Embryonic facial prominence (tissue), 1 donor: ENCODE results near the gene HS6ST1.

Experiments
- DNase-seq: peaks from one replicate; pipeline ENCODE4 v3.0.0-alpha.2; 2016; ENCODE audit errors: extremely low spot score

HS6ST1 gene

DNA sequence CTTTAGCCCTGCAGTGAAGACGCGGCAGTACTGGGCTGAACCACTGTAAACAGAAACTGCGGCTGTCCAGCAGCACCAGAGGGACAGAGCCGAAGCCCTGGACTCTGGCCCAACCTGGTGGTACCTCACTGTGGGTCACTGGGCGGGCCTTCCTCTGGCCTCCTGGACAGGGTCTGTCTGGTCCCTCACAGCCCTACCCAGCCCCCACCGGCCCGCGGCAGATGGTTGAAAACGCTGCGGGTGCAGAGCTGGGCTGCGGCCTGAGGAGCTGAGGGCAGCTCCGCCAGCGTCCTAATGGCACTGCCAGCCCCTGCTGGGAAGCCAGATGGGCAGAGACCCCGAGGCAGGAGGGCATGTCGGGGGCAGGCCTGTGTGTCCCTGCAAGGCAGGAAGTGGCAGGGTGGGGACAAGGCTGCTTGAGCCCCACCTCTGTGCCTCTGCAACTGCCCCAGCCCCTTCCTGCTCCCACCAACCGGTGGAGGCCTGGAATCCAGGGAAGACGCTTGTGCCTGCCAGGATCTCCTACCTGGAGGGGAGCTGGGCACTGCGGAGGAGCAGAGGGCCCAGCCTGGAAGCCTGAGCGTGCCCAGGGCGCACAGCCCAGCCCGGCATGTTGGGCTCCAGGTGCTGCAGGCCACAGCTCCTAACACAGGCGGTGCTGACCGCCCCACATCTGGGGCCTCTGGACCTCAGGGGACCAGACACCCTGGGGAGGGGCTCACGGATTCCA lies 36.3 kb downstream of the HS6ST1 start:
- no peak for DNase-seq

GRCh38 chr2:128281852-128282245 lies 36.8 kb downstream of the HS6ST1 start:
- no peak for DNase-seq

GRCh38 chr2:128280901-128281321 lies 37.8 kb downstream of the HS6ST1 start:
- DNase-seq, result no peak

DNA sequence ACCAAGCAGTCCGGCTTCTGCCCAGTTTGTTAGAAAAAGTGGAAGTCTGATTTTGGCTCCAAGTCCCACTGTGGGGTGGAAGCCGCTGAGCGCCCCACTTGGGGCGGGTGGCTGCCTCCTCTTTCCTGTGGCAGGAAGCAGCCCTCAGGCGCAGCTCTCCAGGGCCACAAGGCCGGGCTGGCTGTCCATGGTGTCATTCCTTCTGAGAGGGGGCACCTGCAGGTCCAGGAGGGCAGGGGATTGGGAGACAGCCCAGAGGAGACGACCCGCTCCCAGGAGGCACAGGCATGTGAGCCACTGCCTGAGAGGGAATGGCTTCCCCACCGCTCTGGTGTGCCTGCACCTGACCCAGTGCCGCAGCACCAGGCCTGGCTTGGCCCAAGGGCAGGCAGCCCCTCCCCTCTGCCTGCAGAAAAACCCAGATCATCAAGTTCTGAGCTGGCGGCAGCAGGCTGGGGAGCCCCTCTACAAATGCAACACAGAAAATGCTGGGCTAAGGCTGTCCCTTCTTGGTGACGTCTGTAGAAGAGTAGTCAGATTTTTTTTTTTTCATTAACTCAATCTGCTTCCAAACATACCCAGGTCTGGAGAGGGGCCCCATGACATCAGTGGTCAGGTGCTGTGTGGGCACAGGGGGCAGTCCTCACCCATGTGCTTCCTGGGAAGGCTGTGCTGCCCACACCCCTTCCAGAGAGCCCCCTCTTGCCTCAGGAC lies 38.4 kb downstream of the HS6ST1 start:
- no peak for DNase-seq

- no peak for DNase-seq
Measured at GRCh38 chr2:128279786-128280157, 38.9 kb downstream of the HS6ST1 start.

DNA sequence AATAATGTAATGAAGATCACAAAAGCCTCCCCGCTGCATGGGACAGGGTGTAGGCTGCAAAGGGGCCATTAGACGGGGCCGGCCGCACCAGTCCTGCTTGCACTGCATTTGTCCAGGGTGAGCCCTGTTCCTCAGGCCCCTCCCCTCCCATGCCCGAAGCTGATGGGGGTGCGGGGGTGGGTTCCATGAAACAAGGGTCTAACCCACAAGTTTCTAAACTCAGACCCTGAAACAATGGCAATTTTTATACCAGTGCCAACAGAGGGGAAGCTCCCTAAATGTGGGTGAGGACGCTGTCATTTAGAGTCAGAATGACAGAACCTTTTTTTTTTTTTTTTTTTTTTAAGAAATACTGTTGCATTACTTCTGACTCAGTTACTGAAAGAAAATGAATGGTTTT lies 39.7 kb downstream of the HS6ST1 start:
- no peak for DNase-seq

GRCh38 chr2:128277961-128278681 lies 40.5 kb downstream of the HS6ST1 start:
- no peak for DNase-seq

- no peak for DNase-seq
Measured at GRCh38 chr2:128276878-128277675, 41.6 kb downstream of the HS6ST1 start.

DNA sequence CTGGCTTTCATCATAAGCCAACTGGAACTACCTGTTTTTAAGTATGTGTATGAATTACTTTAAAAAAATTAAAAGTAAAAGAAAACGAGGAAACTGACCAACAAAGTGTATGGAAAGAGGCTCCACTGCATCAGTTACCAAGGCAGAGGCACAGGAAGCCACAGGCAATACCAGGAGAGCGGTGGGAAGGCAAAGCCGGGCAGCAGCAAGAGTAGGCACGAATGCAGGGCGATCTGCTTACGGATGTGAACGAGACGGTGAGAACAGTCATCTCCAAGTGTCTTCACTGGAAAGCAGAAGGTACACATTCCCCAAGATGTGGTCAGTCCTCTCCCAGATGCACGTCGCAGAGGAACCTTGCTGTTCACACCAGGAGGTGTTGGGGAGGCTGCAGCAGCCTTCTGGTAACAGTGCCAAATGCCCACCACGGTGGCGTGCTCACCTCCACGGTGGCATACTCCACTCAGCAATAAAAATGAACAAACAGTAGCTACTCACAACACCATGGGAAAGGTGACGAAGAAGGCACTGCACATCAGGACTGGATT lies 43.1 kb downstream of the HS6ST1 start:
- no peak for DNase-seq

GRCh38 chr2:128274218-128274617 lies 44.5 kb downstream of the HS6ST1 start:
- DNase-seq, result no peak

DNA sequence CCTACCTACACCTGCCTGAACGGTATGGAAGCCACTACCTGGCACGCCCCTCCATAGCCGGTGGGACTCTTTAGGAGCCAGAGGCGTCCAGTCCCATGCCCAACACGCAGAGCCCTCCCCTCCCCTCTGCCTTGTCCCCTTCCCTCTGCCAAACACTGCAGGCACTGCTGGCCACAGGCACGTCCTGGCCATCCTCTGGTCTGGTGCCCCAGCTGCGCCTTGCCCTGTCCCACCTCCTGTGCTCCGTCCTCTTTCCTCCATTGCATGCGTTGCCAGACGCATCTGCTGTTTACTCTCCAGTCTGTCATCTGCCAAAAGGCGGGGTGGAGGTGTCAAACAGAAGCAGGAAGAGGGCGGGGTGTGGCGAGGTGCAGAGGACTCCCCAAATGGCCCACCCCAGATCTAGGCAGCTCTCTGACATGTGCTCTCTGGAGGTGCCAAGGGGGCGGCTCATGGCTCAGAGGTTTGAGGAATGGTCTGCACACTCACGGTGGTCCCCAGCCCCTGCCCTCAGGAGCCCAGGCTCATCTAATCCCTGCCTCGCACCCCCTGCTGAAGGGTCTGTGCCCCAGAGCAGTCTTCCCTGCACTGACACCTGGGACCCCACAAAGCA lies 45.1 kb downstream of the HS6ST1 start:
- no peak for DNase-seq

DNA sequence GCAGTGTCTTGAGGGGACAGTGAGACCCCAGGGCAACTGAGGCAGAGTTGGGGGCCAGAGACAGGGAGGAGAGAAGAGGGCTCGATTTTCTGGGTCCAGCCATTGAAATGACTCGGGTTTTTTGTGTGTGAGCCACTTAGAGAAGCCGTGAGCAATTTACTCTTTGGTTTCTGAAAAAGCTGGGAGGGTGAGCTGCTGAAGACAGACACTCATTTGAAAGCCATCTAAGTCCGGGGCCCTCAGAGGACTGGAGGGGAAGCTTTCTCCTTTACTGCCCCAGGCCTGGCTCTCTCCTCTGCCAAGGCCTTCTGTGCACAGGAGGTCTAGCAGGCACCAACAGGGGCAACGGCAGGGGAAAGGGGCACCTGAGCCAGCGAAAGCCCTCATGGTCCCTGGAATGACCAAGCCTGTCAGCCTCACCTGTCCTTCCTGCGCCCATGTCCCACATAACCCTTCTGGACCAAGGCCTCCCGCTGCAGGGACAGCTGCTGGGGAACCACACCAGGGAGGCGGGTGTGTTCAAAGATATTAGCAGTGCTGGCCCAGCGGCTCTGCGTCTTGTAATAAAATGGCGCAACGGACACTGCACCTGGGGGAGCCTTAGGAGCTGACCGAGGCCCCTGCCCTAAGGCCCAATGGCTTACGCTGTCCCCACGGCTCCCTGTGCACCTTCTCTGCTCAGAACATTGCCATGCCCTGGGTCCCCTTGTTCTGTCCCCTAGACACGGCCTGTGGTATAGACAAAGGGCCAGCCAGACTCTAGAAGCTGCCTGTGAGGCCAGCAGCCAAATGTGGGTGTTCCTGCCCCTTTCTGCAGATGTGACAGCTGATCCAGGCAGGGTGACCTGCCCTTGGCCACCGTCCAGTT lies 45.8 kb downstream of the HS6ST1 start:
- DNase-seq, result no peak

GRCh38 chr2:128271911-128272600 lies 46.6 kb downstream of the HS6ST1 start:
- DNase-seq, result no peak

GRCh38 chr2:128271597-128271910 lies 47.1 kb downstream of the HS6ST1 start:
- no peak for DNase-seq

- DNase-seq, result no peak
Measured at GRCh38 chr2:128270672-128271596, 47.7 kb downstream of the HS6ST1 start.

DNA sequence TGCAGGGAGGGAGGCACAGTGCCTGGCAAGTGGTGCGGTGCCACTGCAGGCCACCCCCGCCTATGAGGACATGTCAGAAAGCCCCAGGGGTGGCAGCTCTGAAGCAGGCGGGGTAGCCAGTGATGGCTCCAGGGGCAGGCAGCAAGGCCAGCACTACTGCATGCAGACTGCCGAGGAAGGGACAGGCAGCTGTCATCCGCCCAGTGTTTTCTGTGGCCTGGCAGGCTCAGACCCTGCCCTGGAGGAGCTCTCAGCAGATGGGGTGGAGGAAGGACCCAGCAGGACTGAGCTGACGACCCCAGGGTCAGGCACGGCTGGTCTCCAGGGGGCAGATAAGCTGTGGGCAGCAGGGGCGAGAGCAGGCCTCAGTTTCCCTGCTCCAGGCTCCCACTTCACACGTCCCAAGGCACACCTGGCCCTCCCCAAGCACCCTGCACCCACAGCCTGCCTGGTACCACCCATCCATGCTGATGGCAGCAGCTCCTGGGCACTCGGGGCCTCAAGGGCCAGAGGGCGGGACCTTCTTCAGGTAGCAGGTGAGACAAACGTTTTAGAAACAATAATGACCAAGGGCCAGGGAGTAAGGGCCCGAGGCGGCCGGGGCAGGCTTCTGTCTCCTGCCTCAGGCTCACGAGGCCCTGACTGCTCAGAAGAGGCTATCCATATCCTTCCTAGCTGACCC lies 48.5 kb downstream of the HS6ST1 start:
- DNase-seq, result no peak

DNA sequence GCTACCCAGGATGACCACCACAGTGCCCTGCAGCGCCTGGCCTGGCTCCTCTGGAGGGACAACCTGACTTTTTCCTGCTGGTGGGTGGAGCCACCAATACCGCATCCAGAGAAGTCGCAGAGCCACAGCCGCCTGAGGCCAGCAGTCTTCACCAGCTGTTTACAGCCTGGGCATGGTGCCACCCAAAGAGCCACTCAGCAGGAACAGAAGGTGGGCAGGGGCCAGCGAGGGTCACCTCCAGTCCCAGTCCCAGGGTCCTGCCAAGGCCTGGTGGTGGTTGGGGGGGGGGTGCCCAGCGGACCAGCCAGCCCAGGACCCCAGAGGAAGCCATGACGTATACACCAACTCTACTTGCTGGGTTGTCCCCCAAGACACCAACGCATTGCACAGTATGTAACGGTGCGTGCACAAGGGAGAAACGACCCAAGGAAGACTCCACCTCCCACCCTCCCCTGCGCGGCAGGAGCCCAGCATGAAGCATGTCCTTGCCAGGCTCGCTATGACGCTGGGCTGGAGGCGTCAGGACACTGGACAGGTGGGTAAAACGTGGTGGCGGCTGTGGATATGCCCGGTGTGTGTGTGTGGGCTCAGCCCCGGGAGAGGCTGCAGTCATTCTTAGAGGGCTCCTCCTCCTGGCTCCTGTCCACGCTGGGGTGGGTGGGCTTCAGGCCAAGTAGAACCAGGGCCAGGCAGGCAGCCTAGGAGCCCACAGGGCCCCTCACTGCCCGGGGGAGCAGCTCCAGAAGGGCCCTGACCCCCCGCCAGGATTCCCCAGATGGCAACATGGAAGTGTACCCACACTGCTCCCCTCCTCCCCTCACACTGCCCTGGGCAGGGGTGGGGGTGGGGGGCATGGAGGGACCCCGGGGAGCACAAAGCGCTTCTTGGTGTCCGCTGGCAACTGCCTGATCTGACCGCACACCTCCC lies 49.3 kb downstream of the HS6ST1 start:
- no peak for DNase-seq
